D721Med (cell line): ENCODE measurements around the gene TOPAZ1.
A peak's percentile ranks its signal among the peaks of the same experiment; 100 is the strongest.

Source experiments
- DNase-seq: peaks from one replicate; pipeline ENCODE4 v3.0.0; 2011; ENCODE audit warnings: low spot score; ENCODE audit not compliant: insufficient read length
- FAIRE-seq: peaks from 2 replicates; lab custom pipeline; 2011; peaks lifted over from hg19 to GRCh38; lab: Jason Lieb, UNC
- CTCF ChIP-seq: IDR thresholded peaks from 2 replicates; pipeline ENCODE4 v1.5.1; 2012; ENCODE audit warnings: mild to moderate bottlenecking, control low read depth; ENCODE audit not compliant: insufficient read depth; ENCODE audit errors: missing control alignments

Gene TOPAZ1

DNA sequence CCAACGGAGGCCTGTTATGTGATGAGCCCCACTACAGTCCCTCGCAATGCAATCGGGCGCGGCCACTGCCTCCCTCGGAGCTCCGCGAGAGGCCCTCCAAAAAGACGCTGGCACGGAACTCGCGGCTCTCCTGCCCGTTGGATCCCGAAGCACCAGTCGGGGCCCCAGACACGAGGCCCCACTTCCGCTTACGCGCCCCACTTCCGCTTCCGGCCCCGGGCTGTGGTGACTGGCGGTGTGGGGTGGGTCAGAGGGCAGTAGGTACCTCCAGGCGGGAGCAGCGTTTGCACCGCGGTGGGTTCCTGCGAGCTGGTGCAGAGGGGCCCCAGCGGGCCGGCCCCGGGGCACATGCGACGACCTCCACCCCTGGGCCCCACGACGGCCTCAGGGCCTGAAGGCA is at the start of gene TOPAZ1:
Gene TOPAZ1, plus strand, starts transcription at position 181 of the 400 bp plus-strand sequence. Its CDS starts 168 bp downstream, at position 349.
- FAIRE-seq (no peak), DNase-seq (no peak)
- TF ChIP-seq CTCF, result no peak

GRCh38 chr3:44198284-44199269 is 43.1 kb upstream of the TOPAZ1 start:
- TF ChIP-seq CTCF, result peak; percentile 96
- FAIRE-seq (no peak), DNase-seq (peak; percentile 52)

DNA sequence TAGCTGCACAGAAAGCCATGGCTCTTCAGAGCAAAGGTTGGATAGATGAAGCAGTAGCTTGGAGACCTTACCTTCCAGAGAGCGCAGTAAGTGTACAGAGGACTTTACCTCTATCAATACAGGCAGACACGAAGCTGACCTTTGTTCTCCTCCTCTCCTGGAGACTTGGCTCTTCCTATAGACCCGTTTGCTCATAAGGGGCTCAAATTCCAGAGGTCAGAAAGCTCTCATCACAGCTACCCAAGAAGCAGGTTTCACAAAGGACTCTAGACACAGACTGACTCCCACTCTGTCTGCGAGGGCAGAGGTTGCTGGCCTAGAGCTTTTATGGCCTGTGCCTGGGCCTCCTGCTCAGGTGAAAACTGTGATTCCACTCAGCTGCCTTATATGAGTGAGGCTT is 35.4 kb upstream of the TOPAZ1 start:
- DNase-seq, result no peak
- no peak for TF ChIP-seq CTCF
- FAIRE-seq, result no peak

GRCh38 chr3:44206862-44207652 is 34.6 kb upstream of the TOPAZ1 start:
- no peak for FAIRE-seq
- no peak for DNase-seq
- TF ChIP-seq CTCF, result no peak

GRCh38 chr3:44208086-44208485 is 33.6 kb upstream of the TOPAZ1 start:
- peak; percentile 69 for FAIRE-seq
- no peak for TF ChIP-seq CTCF
- DNase-seq, result no peak

GRCh38 chr3:44208568-44208967 is 33.1 kb upstream of the TOPAZ1 start:
- no peak for TF ChIP-seq CTCF
- DNase-seq, result no peak
- no peak for FAIRE-seq
